Endothelial cell of umbilical vein (primary cell): ENCODE data around the gene ZBTB12. TPM values are rescaled to one million over a fixed set of nuclear protein-coding genes. Genes with fewer than 3 reads are reported as not detected.

ENCODE experiments used
- BruUV-seq: library from RNA; stranded (reverse); fragments of 400-500 nt; replicated peaks from 2 replicates; lab custom pipeline; 2021; lab: Mats Ljungman, UMichigan
- CTCF ChIA-PET: fragments of 300-600, 350-600 bp; sonication (Branson Sonifier 250); formaldehyde crosslinking; loops from one replicate; lab custom pipeline; 2021; ENCODE audit warnings: antibody characterized with exemption, inconsistent platforms; lab: Charles Lee
- POLR2A ChIA-PET: fragments of 300-600, 350-600 bp; sonication (Branson Sonifier 250); formaldehyde crosslinking; loops from one replicate; lab custom pipeline; 2021; ENCODE audit warnings: antibody characterized with exemption, inconsistent platforms; lab: Charles Lee
- DNase-seq: peaks from one replicate; pipeline ENCODE4 v3.0.0-alpha.2; 2011; ENCODE audit warnings: low read depth, low spot score
- FAIRE-seq: peaks from 2 replicates; lab custom pipeline; 2011; peaks lifted over from hg19 to GRCh38; lab: Jason Lieb, UNC
- H2AFZ ChIP-seq: 2 replicates; pipeline ENCODE4 v1.6.0; 2012; ENCODE audit warnings: low read depth, low read length, control low read depth, inconsistent platforms
- H3K27ac ChIP-seq: 2 replicates; pipeline ENCODE4 v1.5.1; 2011; ENCODE audit warnings: low read depth, mild to moderate bottlenecking, control low read depth, low read length, moderate library complexity; ENCODE audit not compliant: insufficient read depth
- H3K27me3 ChIP-seq, 2 experiments: 2 replicates each; pipeline versions ENCODE4 v1.6.0 to v1.6.1; 2011; ENCODE audit warnings: low read length in 2 of 2, mixed read lengths in 1 of 2; ENCODE audit not compliant: control insufficient read depth in 2 of 2, insufficient read depth in 2 of 2
- H3K36me3 ChIP-seq, 2 experiments: 2 replicates in 1 of 2; 3 replicates in 1 of 2; pipeline ENCODE4 v1.5.1; 2011; ENCODE audit warnings: low read length in 2 of 2, mild to moderate bottlenecking in 1 of 2, moderate library complexity in 1 of 2; ENCODE audit not compliant: control insufficient read depth in 2 of 2, insufficient read depth in 2 of 2; ENCODE audit errors: extremely low read depth in 1 of 2
- H3K4me1 ChIP-seq: 3 replicates; pipeline ENCODE4 v1.5.1; 2011; ENCODE audit warnings: mild to moderate bottlenecking, low read length; ENCODE audit not compliant: control insufficient read depth, insufficient read depth; ENCODE audit errors: extremely low read depth
- H3K4me2 ChIP-seq: 2 replicates; pipeline ENCODE4 v1.6.1; 2011; ENCODE audit warnings: low read length, control low read depth, mixed read lengths; ENCODE audit not compliant: insufficient read depth
- H3K4me3 ChIP-seq, 3 experiments: fragments of 200-600 bp in 1 of 3; sonication (generic), shearing (Covaris generic) in 1 of 3; replicated peaks in 1 of 3; 2 replicates each; pipeline ENCODE4 v1.5.1; 2011 to 2016; ENCODE audit warnings: control low read depth in 3 of 3, low read length in 3 of 3, mild to moderate bottlenecking in 2 of 3, inconsistent platforms in 1 of 3, low read depth in 1 of 3, moderate library complexity in 1 of 3; ENCODE audit not compliant: insufficient read depth in 1 of 3
- H3K79me2 ChIP-seq: 2 replicates; pipeline ENCODE4 v1.6.0; 2012; ENCODE audit warnings: low read length, inconsistent platforms; ENCODE audit not compliant: control insufficient read depth, insufficient read depth
- H3K9ac ChIP-seq: replicated peaks from 2 replicates; pipeline ENCODE3; 2011; ENCODE audit warnings: low read length, control low read depth; ENCODE audit not compliant: insufficient read depth; ENCODE audit errors: extremely low read depth
- H3K9me1 ChIP-seq: replicated peaks from 3 replicates; pipeline ENCODE4 v1.6.0; 2011; ENCODE audit warnings: mild to moderate bottlenecking, low read length; ENCODE audit not compliant: control insufficient read depth, insufficient read depth; ENCODE audit errors: extremely low read depth
- H3K9me3 ChIP-seq: replicated peaks from 2 replicates; pipeline ENCODE4 v1.5.1; 2012; ENCODE audit warnings: low read length, inconsistent platforms; ENCODE audit not compliant: control insufficient read depth, insufficient read depth
- H4K20me1 ChIP-seq: replicated peaks from 2 replicates; pipeline ENCODE3; 2011; ENCODE audit warnings: mild to moderate bottlenecking, low read length; ENCODE audit not compliant: control insufficient read depth, insufficient read depth; ENCODE audit errors: extremely low read depth
- CTCF ChIP-seq, 2 donors: IDR thresholded peaks; 1 replicate in 1 of 2; 2 replicates in 1 of 2; pipeline ENCODE4 v1.5.1; 2011; ENCODE audit warnings: low read length in 2 of 2, mild to moderate bottlenecking in 2 of 2, moderate library complexity in 2 of 2, control low read depth in 1 of 2, inconsistent platforms in 1 of 2, low read depth in 1 of 2; ENCODE audit not compliant: insufficient read depth in 1 of 2; ENCODE audit errors: extremely low read depth in 1 of 2
- EZH2 ChIP-seq: IDR thresholded peaks from 2 replicates; pipeline ENCODE4 v1.6.1; 2012; ENCODE audit warnings: borderline replicate concordance, low read depth, mild to moderate bottlenecking, moderate library complexity, low read length, inconsistent platforms; ENCODE audit not compliant: severe bottlenecking
- FOS ChIP-seq: IDR thresholded peaks from 2 replicates; pipeline ENCODE4 v1.6.1; 2011; ENCODE audit warnings: mild to moderate bottlenecking, low read length, moderate library complexity, borderline replicate concordance; ENCODE audit not compliant: insufficient read depth
- GATA2 ChIP-seq: IDR thresholded peaks from 2 replicates; pipeline ENCODE4 v1.7.0; 2011; ENCODE audit warnings: low read depth, mild to moderate bottlenecking, moderate library complexity, mixed read lengths, low read length; ENCODE audit not compliant: insufficient read length, insufficient read depth
- JUN ChIP-seq: IDR thresholded peaks from 2 replicates; pipeline ENCODE4 v1.6.1; 2011; ENCODE audit warnings: borderline replicate concordance, low read depth; ENCODE audit not compliant: insufficient read length, insufficient read depth
- MAX ChIP-seq: IDR thresholded peaks from 2 replicates; pipeline ENCODE4 v1.6.1; 2011; ENCODE audit not compliant: insufficient read depth, insufficient read length
- MYC ChIP-seq: IDR thresholded peaks from one replicate; pipeline ENCODE4 v1.6.1; 2011; ENCODE audit warnings: mild to moderate bottlenecking, low read depth, low read length
- POLR2A ChIP-seq: IDR thresholded peaks from 2 replicates; pipeline ENCODE4 v1.6.1; 2012; ENCODE audit warnings: low read depth, mild to moderate bottlenecking, control low read depth, low read length
- POLR2AphosphoS5 ChIP-seq: IDR thresholded peaks from 2 replicates; pipeline ENCODE4 v1.6.1; 2012; ENCODE audit warnings: low read depth, mild to moderate bottlenecking, control low read depth, low read length, moderate library complexity; ENCODE audit not compliant: insufficient read depth
- dilution Hi-C: fragments of 300-500 bp; cut with MboI; formaldehyde crosslinking; loops from one replicate; pipeline ENCODE4 v1.15.0; 2019; ENCODE audit warnings: low sequenced_read_pairs; ENCODE audit not compliant: extremely low pct_ligation_motif_present
- intact Hi-C: fragments of 100-400 bp; cut with micrococcal nuclease; formaldehyde crosslinking; loops from one replicate; pipeline ENCODE4 v1.10.0; 2022
- polyA plus RNA-seq, 4 experiments: library from polyadenylated mRNA; depleted of rRNA in 3 of 4; stranded (reverse) in 3 of 4; unstranded in 1 of 4; fragments of >200 nt; gene quantifications; 2 replicates each; pipeline versions ENCODE4 v1.2.1 to v1.2.3, GENCODE V29; 2011 to 2012; ENCODE audit warnings: missing spikeins in 1 of 4
- total RNA-seq: library from RNA; stranded (reverse); gene quantifications from 2 replicates; pipeline ENCODE4 v1.2.3, GENCODE V29; 2021

Gene ZBTB12
- total and polyA plus RNA-seq, 2 donors (not counting 3 experiments of a cell fraction or from before 2014, with no cell fraction given) = 2.9 to 4.9 TPM

GRCh38 chr6:31860349-31860748 is 41.5 kb downstream of the ZBTB12 start:
- Histone ChIP-seq H3K9me1 (no peaks in the 10 kb centered on the region), H2AFZ (no peak overlapping the region), H3K9ac (no peak overlapping the region), H3K27me3 (no peaks in the 10 kb centered on the region), H3K79me2 (peaks cover 4% of the 10 kb centered on the region), H3K36me3 (peaks cover 3 to 20% of the 10 kb centered on the region in 2 experiments), H3K4me3 (no peak overlapping the region), H3K27ac (no peak overlapping the region), H4K20me1 (no peaks in the 10 kb centered on the region), H3K9me3 (no peaks in the 10 kb centered on the region), H3K4me1 (peaks cover 7% of the 10 kb centered on the region), H3K4me2 (no peak overlapping the region)
- no peak for FAIRE-seq
- dilution Hi-C loops = no loop called here
- intact Hi-C loops = no loop called here
- TF ChIP-seq POLR2AphosphoS5 (no peak), EZH2 (no peak), CTCF (IDR thresholded peaks at IDR 0.05; ENCODE audit: extremely low read depth in 1 of 2, insufficient read depth in 1 of 2, low read depth in 1 of 2, low read length in 2 of 2) (no peak), JUN (no peak), GATA2 (no peak), MAX (no peak), FOS (no peak), POLR2A (no peak), MYC (no peak)
- CTCF ChIA-PET = interaction anchor here (1.5 to 1.7 kb wide), 2 partner anchors 24 to 90 kb away, joined by 4 read pairs; no protein-coding TSS in a partner anchor
- BruUV-seq = no TSS peak
- no peak for DNase-seq
- POLR2A ChIA-PET = no interaction called here
